Prostate gland (tissue), 2 donors: ENCODE measurements around the gene SNX25.

ENCODE experiments used
- POLR2A ChIP-seq: fragments of 450-650 bp; IDR thresholded peaks from one replicate; pipeline ENCODE4 v1.6.1; 2016; ENCODE audit warnings: antibody characterized with exemption, mild to moderate bottlenecking
- POLR2AphosphoS5 ChIP-seq: sonication (generic); formaldehyde crosslinking; IDR thresholded peaks from one replicate; pipeline ENCODE4 v1.6.1; 2017; ENCODE audit warnings: antibody characterized with exemption
- TF ChIP-seq, protein P1 (sequence below), 4 experiments: fragments of 200-600 bp in 2 of 4; fragments of 450-650 bp in 2 of 4; sonication (generic) in 2 of 4; IDR thresholded peaks; 1 replicate in 3 of 4; 2 replicates in 1 of 4; pipeline ENCODE4 v1.5.1; 2016 to 2019; ENCODE audit warnings: antibody characterized with exemption in 4 of 4, mild to moderate bottlenecking in 2 of 4, moderate library complexity in 2 of 4

GRCh38 chr4:185364886-185365285 is 155.5 kb downstream of the SNX25 start:
- TF ChIP-seq, protein P1, sequence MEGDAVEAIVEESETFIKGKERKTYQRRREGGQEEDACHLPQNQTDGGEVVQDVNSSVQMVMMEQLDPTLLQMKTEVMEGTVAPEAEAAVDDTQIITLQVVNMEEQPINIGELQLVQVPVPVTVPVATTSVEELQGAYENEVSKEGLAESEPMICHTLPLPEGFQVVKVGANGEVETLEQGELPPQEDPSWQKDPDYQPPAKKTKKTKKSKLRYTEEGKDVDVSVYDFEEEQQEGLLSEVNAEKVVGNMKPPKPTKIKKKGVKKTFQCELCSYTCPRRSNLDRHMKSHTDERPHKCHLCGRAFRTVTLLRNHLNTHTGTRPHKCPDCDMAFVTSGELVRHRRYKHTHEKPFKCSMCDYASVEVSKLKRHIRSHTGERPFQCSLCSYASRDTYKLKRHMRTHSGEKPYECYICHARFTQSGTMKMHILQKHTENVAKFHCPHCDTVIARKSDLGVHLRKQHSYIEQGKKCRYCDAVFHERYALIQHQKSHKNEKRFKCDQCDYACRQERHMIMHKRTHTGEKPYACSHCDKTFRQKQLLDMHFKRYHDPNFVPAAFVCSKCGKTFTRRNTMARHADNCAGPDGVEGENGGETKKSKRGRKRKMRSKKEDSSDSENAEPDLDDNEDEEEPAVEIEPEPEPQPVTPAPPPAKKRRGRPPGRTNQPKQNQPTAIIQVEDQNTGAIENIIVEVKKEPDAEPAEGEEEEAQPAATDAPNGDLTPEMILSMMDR (IDR thresholded peaks at IDR 0.05): no peak
- TF ChIP-seq POLR2A (no peak), POLR2AphosphoS5 (no peak)
